ENCODE measurements around the gene MACC1.

Gene MACC1

DNA sequence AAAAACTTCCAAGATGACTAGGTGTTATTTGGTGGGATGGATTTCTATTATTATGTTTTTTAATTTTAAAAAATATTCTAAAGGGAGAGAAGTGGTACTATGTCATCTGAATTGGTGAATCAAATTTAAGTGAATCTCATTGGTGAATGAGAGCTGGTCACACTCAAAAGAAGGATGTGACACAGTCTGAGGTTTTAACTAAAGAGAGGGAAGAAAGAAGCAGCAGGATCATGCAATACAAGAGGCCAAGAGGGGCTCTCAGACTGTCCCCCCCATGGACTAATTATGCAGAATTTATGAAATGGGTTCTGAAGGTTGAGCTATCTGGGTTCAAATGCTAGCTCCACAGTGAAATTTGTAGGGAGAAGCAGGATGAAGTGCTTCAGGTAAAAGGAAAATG is 16.2 kb downstream of the MACC1 start:
- H3K4me3 ChIP-seq (ENCODE audit: control insufficient read depth, low read depth, low read length), result no peak overlapping the region
- TF ChIP-seq, protein P1, sequence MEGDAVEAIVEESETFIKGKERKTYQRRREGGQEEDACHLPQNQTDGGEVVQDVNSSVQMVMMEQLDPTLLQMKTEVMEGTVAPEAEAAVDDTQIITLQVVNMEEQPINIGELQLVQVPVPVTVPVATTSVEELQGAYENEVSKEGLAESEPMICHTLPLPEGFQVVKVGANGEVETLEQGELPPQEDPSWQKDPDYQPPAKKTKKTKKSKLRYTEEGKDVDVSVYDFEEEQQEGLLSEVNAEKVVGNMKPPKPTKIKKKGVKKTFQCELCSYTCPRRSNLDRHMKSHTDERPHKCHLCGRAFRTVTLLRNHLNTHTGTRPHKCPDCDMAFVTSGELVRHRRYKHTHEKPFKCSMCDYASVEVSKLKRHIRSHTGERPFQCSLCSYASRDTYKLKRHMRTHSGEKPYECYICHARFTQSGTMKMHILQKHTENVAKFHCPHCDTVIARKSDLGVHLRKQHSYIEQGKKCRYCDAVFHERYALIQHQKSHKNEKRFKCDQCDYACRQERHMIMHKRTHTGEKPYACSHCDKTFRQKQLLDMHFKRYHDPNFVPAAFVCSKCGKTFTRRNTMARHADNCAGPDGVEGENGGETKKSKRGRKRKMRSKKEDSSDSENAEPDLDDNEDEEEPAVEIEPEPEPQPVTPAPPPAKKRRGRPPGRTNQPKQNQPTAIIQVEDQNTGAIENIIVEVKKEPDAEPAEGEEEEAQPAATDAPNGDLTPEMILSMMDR (IDR thresholded peaks at IDR 0.05; ENCODE audit: control insufficient read depth, insufficient read depth, low read depth, low read length, missing control alignments), result no peak
- no peak for DNase-seq (ENCODE audit: low read depth)

GRCh38 chr7:20200361-20200760 is 16.8 kb downstream of the MACC1 start:
- TF ChIP-seq, protein P1 (IDR thresholded peaks at IDR 0.05; ENCODE audit: control insufficient read depth, insufficient read depth, low read depth, low read length, missing control alignments), result no peak
- H3K4me3 ChIP-seq (ENCODE audit: control insufficient read depth, low read depth, low read length), result no peak overlapping the region
- DNase-seq (ENCODE audit: low read depth), result no peak

DNA sequence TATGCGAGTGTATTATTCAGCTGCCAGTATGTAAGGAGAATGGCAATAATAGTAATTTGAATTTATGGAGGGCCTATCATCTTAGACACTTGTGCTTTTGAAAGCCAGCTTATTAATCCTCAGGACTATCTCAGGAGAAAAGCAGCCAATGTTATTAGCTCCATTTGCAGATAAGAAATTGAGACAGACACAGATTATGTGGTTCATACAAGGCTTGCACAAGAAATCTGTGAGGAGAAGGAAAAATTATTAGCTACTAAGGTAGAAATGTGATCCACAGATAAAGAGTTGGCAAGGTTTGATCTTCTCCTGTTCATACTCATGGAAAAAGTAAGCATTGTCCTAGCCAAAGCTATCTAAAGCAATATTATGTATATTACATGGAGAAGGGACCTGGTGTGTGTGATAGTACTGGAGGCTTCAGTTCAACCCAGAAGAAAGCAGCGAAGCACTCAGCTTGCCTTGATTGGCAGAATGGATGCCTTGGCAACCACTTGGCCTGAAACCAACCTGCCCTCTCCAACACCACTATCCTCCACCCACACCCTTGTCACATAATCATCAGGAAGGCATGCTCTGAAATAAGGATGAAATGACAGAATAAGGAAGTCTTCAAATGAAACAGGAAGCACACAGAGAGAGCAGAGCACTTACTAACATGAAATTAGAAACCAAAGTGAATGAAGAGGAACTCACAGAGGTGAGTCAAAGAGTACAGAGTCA is 18.0 kb downstream of the MACC1 start:
- H3K4me3 ChIP-seq (ENCODE audit: control insufficient read depth, low read depth, low read length), result no peak overlapping the region
- peak; percentile 37 for DNase-seq (ENCODE audit: low read depth)
- TF ChIP-seq, protein P1 (IDR thresholded peaks at IDR 0.05; ENCODE audit: control insufficient read depth, insufficient read depth, low read depth, low read length, missing control alignments), result no peak

DNA sequence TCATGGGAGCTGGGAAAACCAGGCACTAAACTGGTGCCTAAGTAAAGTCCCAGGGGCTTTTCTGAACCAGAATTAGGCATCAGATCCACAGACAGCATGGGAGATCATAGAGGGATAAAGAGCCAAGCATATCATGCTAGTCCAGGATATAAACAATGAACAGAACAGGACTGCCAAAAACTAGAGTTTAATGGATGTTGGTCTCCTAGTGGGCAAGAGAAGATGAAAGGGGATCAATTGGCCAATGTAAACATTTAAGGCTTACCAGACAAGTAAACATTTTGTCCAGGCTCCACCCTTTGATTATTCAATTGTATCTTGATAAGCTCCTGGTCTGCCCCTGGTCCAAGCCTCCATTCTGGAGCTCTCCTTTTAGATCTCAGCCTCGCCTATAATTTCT is 18.9 kb downstream of the MACC1 start:
- TF ChIP-seq, protein P1 (IDR thresholded peaks at IDR 0.05; ENCODE audit: control insufficient read depth, insufficient read depth, low read depth, low read length, missing control alignments), result no peak
- no peak overlapping the region for H3K4me3 ChIP-seq (ENCODE audit: control insufficient read depth, low read depth, low read length)
- DNase-seq (ENCODE audit: low read depth), result no peak

GRCh38 chr7:20197837-20198236 is 19.3 kb downstream of the MACC1 start:
- DNase-seq (ENCODE audit: low read depth), result no peak
- H3K4me3 ChIP-seq (ENCODE audit: control insufficient read depth, low read depth, low read length), result no peak overlapping the region
- TF ChIP-seq, protein P1 (IDR thresholded peaks at IDR 0.05; ENCODE audit: control insufficient read depth, insufficient read depth, low read depth, low read length, missing control alignments), result no peak

DNA sequence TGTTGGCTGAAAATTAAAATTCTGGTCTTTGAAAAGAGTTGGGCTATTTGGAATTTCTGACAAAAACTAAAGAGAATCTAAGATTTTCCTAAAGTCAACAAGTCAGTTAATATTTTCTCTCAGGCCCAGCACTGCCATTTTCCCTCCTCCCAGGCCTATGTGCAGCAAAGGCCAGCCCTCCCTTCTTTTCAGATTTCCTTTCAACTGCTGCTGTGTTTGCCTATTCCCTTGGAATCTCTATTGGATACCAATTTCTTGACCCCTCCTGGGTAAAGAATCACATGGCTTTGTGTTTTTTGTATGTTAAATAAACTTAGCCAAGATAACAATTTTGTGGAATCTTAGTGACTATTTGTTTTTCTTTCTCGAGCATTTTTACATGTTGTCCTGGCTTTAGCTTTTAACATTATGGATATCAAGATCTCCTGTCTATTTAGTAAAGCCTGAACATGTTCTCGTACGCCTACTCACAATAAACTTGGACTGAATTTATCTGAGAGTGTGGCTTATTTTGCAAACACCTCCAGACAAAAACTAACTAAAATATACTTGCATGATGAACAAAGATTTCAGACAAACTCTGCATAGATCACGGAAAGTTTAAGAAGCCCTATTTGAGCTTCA is 19.9 kb downstream of the MACC1 start:
- TF ChIP-seq, protein P1 (IDR thresholded peaks at IDR 0.05; ENCODE audit: control insufficient read depth, insufficient read depth, low read depth, low read length, missing control alignments), result no peak
- no peak for DNase-seq (ENCODE audit: low read depth)
- no peak overlapping the region for H3K4me3 ChIP-seq (ENCODE audit: control insufficient read depth, low read depth, low read length)
